ENCODE measurements around the gene RPS10.
"Not testable (repeated sequence)": the region's sequence is repeated elsewhere in the genome, so short reads cannot be mapped to it uniquely, and the experiment has no call there.

Gene RPS10

DNA sequence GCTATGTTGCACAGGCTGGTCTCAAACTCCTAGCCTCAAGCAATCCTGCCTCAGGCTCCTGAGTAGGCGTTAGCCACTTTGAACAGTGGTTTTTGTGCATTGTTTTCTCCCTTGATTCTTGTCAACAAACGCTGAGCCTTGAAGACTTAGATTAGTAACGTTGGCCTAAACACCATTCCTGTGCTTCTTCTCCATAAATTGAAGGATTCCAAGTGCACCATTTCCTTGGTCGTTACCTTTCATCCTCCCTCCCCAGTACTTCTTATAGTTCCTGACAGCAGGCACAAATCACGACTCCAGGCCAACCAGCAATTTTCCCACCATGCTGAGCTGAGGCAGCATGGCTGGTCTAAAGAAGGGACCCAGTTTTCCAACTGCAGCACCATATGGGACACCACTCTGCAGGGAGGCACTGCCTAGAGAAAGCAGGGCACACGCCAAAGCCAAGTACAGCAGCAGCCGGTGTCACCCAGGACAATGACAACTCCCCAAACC is 8.9 kb downstream of the RPS10 start:
- POLR2A ChIA-PET: interaction anchor here (1.0 to 4.5 kb wide), 3 partner anchors 8 to 170 kb away, joined by 4 to 42 read pairs (median 33); partner anchors contain the start of genes RPS10 and SMIM29
- no peak for TF ChIP-seq TARDBP (IDR thresholded peaks at IDR 0.05)
- no peak for TF ChIP-seq SUZ12 (IDR thresholded peaks at IDR 0.05)
- TF ChIP-seq FOXM1 (IDR thresholded peaks at IDR 0.05; ENCODE audit: borderline replicate concordance): no peak
- CTCF ChIA-PET: interaction anchor here (0.6 to 4.3 kb wide), 3 partner anchors 13 to 704 kb away, joined by 3 to 36 read pairs (median 4); partner anchors contain the start of gene SMIM29
- DNase-seq (ENCODE audit: extremely low spot score): no peak

GRCh38 chr6:34414999-34415858 is 10.6 kb downstream of the RPS10 start:
- no peak for TF ChIP-seq BHLHE40 (IDR thresholded peaks at IDR 0.05; ENCODE audit: borderline replicate concordance)
- TF ChIP-seq, protein P1, sequence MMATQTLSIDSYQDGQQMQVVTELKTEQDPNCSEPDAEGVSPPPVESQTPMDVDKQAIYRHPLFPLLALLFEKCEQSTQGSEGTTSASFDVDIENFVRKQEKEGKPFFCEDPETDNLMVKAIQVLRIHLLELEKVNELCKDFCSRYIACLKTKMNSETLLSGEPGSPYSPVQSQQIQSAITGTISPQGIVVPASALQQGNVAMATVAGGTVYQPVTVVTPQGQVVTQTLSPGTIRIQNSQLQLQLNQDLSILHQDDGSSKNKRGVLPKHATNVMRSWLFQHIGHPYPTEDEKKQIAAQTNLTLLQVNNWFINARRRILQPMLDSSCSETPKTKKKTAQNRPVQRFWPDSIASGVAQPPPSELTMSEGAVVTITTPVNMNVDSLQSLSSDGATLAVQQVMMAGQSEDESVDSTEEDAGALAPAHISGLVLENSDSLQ (IDR thresholded peaks at IDR 0.05): peak; percentile 53
- CTCF ChIA-PET: interaction anchor here (0.5 to 4.3 kb wide), 26 partner anchors 10 to 1073 kb away, joined by 3 to 36 read pairs (median 4); partner anchors contain the start of genes RPS10 and SMIM29
- DNase-seq (ENCODE audit: extremely low spot score): peak; percentile 53
- POLR2A ChIA-PET: interaction anchor here (0.6 to 4.5 kb wide), 9 partner anchors 9 to 252 kb away, joined by 3 to 42 read pairs (median 4); partner anchors contain the start of genes HMGA1, NUDT3, RPS10 and SMIM29

GRCh38 chr6:34412643-34413214 is 13.1 kb downstream of the RPS10 start:
- no peak for TF ChIP-seq HDGF (IDR thresholded peaks at IDR 0.05; ENCODE audit: borderline replicate concordance)
- no peak for TF ChIP-seq SUZ12 (IDR thresholded peaks at IDR 0.05)
- no peak for TF ChIP-seq ELF4 (IDR thresholded peaks at IDR 0.05)
- TF ChIP-seq FOXA1 (IDR thresholded peaks at IDR 0.05): no peak
- TF ChIP-seq LEF1 (IDR thresholded peaks at IDR 0.05; ENCODE audit: borderline replicate concordance): no peak
- no peak for TF ChIP-seq L3MBTL2 (conservative IDR thresholded peaks at IDR 0.05)
- DNase-seq (ENCODE audit: extremely low spot score): no peak
- POLR2A ChIA-PET: no interaction called here
- CTCF ChIA-PET: no interaction called here

- POLR2A ChIA-PET: no interaction called here
- no peak for DNase-seq (ENCODE audit: extremely low spot score)
- CTCF ChIA-PET: no interaction called here
- TF ChIP-seq ZNF384 (IDR thresholded peaks at IDR 0.05) (no peak), FOXK2 (IDR thresholded peaks at IDR 0.05) (no peak), LEF1 (IDR thresholded peaks at IDR 0.05; ENCODE audit: borderline replicate concordance) (no peak), SP1 (IDR thresholded peaks at IDR 0.05) (no peak), ARNT (IDR thresholded peaks at IDR 0.05) (no peak), FOXM1 (IDR thresholded peaks at IDR 0.05; ENCODE audit: borderline replicate concordance) (no peak), CTBP1 (IDR thresholded peaks at IDR 0.05; ENCODE audit: borderline replicate concordance) (no peak), L3MBTL2 (conservative IDR thresholded peaks at IDR 0.05) (no peak), HDGF (IDR thresholded peaks at IDR 0.05; ENCODE audit: borderline replicate concordance) (no peak), ELF4 (IDR thresholded peaks at IDR 0.05) (no peak)
- TF ChIP-seq, protein P1 (IDR thresholded peaks at IDR 0.05): no peak
Observed at GRCh38 chr6:34412016-34412415, 13.9 kb downstream of the RPS10 start.

- POLR2A ChIA-PET; DNase-seq (ENCODE audit: extremely low spot score); CTCF ChIA-PET: not testable (repeated sequence)
Observed at GRCh38 chr6:34407915-34408314, 18.0 kb downstream of the RPS10 start.

DNA sequence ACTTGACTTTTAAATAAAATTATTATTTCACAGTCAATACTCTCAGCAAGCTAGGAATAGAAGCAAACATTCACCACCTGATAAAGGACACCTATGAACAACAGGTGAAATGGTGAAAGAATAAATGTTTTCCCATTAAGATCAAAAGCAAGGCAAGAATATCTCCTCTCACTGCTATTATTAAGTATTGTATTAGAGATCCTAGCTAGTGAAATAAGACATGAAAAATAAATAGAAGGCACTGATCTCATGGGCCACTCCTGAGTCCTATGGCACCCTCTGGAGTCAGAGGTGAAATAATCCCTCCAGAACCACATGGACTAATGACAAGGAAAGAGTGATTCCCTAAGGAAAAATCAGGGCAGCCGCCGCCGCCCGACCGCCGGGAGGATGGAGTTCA is 29.4 kb downstream of the RPS10 start:
- POLR2A ChIA-PET: no interaction called here
- no peak for DNase-seq (ENCODE audit: extremely low spot score)
- TF ChIP-seq ARNT (IDR thresholded peaks at IDR 0.05) (no peak), SP1 (IDR thresholded peaks at IDR 0.05) (no peak), FOXA1 (IDR thresholded peaks at IDR 0.05) (no peak), TARDBP (IDR thresholded peaks at IDR 0.05) (no peak), NFRKB (IDR thresholded peaks at IDR 0.05) (no peak), LEF1 (IDR thresholded peaks at IDR 0.05; ENCODE audit: borderline replicate concordance) (no peak), ZNF384 (IDR thresholded peaks at IDR 0.05) (no peak), CTBP1 (IDR thresholded peaks at IDR 0.05; ENCODE audit: borderline replicate concordance) (no peak), FOXK2 (IDR thresholded peaks at IDR 0.05) (no peak), SUZ12 (IDR thresholded peaks at IDR 0.05) (no peak), FOXM1 (IDR thresholded peaks at IDR 0.05; ENCODE audit: borderline replicate concordance) (no peak), HDGF (IDR thresholded peaks at IDR 0.05; ENCODE audit: borderline replicate concordance) (no peak), ELF4 (IDR thresholded peaks at IDR 0.05) (no peak)
- CTCF ChIA-PET: interaction anchor here (0.6 kb wide), 1 partner anchor 19 kb away, joined by 5 read pairs; no protein-coding TSS in a partner anchor

GRCh38 chr6:34393966-34394305 is 31.9 kb downstream of the RPS10 start:
- ChIA-PET POLR2A (no interaction called here), CTCF (no interaction called here)
- DNase-seq (ENCODE audit: extremely low spot score): no peak
- TF ChIP-seq, protein P1 (IDR thresholded peaks at IDR 0.05): peak; percentile 57
- TF ChIP-seq ZNF384 (IDR thresholded peaks at IDR 0.05): no peak

Data from HEK293T (cell line).